DMS153 treated with DMSO at 0.1 percent for 48 hours (cell line): ENCODE data around the gene RUVBL2.

Experiments used
- DNase-seq: peaks from one replicate; lab custom pipeline; 2025; ENCODE audit not compliant: unreplicated experiment; lab: John Stamatoyannopoulos, UW

Gene RUVBL2

DNA sequence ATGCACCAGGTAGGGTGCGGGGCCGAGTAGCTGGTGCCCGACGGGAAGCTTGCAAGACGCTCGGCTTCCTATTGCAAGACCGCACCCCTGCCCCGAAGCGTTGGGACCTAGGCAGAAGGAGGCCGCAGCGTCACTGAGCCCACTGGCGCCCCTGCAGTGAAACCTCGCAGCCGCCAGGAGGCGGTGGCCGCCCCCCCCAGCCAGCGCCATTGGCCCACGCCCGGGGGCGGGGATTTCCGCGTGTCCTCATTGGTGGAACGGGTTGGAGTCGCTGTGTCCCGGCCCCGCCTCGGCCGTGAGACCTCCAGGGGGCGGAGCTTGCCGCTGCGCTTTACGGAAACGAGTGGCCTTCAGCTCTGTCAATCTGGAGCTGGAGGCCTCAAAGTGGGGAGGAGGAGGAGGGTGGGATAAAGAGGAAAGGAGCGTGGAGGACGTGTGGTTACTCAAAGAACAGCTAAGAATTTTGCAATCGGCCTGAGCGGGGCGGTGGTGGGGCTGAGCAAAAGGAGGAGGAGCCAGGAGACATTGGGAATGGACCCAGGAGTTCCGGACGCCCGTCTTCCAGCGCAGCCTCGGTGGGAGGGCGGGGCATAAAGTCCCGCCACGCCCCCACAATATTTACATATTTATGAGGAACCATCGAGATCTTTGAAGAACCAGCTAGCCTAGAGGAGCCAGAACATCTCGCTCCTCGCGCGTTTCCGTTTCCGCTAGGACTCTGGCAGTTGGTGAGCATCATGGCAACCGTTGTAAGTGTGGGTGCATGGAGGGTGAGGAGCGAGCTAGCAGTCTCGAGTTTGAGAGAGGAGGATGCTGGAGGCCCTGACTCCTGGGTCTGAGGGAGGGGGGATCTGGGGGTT lies at the start of gene RUVBL2, which contains the start of gene GYS1:
TSS of gene RUVBL2 (plus strand) at position 713 of the 860 bp plus-strand sequence. CDS start at position 738, 25 bp downstream.
TSS of gene GYS1 (minus strand) at position 135 of the 860 bp plus-strand sequence. CDS start 197 bp downstream, outside the sequence.
- peak; percentile 97 for DNase-seq

DNA sequence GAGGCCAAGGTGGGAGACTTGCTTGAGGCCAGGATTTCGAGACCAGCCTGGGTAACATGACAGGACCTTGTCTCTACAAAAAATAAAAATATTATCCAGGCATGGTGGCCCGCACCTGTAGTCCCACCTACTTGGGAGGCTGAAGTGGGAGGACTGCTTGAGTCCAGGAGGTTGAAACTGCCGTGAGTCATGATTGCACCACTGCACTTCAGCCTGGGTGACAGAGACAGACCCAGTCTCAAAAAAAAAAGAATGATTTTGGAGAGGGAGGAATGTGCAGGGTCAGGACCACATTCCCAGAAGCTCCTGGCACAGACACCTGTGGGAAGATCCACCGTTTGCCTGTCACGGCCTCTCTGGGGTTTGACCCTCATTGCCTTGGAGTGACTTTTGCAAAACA lies 48.3 kb upstream of the RUVBL2 start:
- no peak for DNase-seq

DNA sequence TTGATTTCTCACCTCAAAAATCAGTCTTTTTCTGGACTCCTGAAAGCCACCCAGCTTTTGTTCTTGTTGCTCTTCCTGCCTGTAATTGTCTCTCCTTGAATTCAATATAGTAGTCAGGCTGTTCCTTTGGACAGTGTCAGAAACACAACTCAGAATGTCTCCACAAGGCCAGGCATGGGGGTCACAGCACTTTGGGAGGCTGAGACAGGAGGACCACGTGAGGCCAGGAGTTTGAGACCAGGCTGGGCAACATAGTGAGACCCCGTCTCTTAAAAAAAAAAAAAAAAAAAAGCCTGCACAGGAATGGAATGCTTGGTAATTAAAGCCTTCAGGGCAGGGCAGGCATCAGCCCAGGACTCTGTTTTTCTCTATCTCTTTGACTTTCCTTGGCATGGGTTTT lies 47.9 kb upstream of the RUVBL2 start:
- no peak for DNase-seq

DNA sequence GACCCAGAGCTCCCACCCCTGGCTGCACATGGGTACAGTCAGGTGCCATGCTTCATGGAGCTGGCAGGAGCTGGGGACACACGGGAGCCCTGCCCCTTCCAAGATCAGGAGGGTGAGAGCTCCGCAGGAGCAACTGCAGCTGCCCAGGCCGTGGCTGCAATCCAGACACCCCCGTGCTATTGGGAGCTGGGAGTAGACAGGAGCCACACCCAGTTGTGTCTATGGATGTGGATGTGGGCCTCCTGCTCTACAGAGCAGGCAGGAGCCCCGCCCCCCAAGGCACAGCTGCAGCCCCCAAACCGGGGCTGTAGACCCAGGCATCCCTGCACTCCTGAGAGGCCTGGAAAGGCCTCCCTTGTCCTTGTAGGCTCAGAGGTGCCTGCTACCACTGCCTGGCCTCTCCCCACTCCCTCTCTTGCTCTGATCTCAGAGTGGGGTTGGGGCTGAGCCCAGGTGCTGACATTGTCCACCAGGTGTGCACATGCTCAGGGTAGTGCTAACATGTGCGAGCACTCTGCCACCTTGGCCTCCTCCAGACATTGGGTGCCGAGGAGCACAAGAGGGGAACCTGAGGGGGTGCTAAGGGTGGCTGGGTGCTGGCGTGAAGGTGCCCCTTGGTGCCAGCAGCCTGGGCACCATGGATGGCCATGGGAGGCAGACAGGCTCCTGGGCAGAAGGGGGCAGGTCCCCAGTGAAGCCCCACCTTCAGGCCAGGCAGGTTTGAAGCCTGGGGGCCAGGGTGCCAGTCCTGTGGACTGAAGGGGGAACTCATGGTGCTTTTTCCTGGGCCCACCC lies 47.0 kb upstream of the RUVBL2 start:
- DNase-seq, result no peak

DNA sequence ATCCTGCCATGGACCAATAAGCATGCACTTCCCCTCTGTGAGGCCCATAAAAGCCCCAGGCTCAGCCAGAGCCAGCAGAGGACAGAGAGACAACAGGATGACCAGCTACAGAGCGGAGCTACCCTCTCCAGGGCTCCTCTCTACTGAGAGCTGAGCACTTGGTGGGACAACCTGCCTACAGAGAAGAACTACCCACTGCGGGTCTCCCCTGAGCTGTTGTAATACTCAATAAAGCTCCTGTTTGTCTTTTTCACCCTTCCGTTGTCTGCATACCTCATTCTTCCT lies 46.5 kb upstream of the RUVBL2 start:
- DNase-seq, result no peak

DNA sequence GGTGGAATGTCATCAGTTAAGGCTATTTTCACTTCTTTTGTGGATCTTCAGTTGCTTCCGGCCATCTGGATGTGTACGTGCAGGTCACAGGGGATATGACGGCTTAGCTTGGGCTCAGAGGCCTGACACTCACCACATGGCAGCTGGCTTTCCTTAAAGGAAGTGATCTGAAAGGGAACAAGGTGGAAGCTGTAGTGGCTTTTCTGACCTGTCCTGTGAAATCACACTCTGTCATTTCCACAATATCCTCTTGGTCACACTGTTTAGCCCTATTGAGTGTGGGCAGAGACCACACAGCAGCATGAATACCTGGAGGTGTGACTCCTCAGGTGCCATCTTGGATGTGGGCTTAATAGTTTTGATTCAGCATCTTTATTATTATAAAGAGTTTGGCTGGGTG lies 43.5 kb upstream of the RUVBL2 start:
- DNase-seq, result no peak

DNA sequence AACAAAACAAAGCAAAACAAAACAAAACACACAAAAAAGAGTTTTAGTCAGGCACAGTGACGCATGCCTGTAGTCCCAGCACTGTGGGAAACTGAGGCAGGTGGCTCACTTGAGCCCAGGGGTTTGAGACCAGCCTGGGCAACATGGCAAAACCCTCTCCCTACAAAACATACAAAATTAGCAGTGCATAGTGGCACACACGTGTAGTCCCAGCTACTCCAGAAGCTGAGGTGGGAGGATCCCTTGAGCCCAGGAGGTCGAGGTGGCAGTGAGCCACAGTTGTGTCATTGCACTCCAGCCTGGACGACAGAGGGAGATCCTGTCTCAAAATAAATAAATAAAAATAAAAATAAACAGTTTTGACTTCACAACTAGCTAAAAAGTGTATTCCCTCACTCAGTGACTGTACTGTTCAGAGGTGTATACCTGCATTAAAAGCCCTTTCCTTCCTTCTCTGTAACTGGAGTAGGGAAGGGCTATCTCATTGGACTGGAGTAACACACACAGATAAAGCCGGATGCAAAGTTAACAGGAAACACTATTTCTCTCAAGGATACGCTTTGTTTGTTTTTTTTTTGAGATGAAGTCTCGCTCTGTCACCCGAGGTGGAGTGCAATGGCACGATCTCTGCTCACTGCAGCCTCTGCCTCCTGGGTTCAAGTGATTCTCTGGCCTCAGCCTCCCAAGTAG lies 42.7 kb upstream of the RUVBL2 start:
- DNase-seq, result no peak

DNA sequence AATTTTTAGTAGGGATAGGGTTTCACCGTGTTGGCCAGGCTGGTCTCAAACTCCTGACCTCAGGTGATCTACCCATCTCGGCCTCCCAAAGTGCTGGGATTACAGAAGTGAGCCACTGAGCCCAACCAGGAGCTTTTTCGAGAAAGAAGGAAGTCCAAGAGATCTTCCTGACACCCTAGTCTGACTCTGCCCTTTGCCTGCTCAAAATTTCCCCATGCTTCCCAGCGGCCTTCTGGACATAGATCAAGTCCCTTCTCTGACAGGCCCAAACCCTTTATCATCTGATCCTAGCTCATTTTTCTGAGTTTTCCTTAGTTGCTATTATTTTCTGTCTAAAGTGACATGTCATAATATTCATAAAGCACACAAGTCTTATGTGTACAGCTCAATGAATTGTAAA lies 40.5 kb upstream of the RUVBL2 start:
- DNase-seq, result no peak

DNA sequence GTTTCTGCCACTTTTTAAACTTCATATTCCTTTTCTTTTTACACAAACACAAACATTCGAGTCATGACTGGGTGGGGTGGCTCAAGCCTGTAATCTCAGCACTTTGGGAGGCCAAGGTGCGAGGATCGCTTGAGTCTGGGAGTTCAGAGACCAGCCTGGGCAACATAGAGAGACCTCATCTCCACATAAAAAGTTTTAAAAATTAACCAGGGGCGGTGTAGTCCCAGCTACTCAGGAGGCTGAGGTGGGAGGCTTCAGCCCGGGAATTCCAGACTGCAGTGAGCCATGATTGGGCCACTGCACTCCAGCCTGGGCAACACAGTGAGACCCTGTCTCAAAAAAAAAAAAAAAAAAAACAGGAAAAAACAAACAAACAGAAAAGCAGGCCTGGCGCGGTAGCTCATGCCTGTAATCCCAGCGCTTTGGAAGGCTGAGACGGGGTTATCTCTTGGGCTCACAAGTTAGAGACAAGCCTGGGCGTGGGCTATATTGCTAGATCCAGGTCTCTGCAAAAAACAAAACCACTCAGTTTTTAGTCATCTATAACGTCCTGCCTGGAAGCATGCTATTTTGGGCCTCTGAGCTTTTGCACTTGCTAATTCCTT lies 39.6 kb upstream of the RUVBL2 start:
- no peak for DNase-seq

DNA sequence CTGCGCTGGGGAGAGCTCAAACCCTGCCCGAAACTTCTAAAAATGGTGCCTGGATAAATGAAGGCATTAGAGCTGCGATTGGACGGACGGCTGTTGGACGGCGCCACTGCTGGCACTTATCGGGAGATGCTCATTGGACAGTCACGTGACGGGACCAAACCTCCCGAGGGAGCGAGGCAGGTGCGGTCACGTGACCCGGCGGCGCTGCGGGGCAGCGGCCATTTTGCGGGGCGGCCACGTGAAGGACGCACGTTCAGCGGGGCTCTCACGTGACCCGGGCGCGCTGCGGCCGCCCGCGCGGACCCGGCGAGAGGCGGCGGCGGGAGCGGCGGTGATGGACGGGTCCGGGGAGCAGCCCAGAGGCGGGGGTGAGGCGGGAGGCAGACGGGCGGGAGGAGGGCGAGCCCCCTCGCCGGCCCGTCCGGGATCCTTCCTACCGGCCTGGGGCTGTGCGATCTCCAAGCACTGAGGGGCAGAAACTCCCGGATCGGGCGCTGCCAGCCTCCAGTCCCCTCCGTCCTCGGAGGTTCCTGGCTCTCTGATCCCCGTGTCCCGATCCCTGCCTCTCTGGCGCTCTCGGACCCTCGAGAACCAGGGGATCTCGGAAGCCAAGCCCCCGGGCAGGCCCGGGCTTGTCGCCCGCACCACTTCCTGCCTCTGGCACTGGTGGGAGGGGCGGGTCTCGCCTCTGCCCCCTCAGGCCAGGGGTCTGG lies 38.9 kb upstream of the RUVBL2 start, which contains the start of gene BAX:
TSS of gene BAX (plus strand) at position 281 of the 713 bp plus-strand sequence. CDS start at position 335, 54 bp downstream.
- peak; percentile 89 for DNase-seq

DNA sequence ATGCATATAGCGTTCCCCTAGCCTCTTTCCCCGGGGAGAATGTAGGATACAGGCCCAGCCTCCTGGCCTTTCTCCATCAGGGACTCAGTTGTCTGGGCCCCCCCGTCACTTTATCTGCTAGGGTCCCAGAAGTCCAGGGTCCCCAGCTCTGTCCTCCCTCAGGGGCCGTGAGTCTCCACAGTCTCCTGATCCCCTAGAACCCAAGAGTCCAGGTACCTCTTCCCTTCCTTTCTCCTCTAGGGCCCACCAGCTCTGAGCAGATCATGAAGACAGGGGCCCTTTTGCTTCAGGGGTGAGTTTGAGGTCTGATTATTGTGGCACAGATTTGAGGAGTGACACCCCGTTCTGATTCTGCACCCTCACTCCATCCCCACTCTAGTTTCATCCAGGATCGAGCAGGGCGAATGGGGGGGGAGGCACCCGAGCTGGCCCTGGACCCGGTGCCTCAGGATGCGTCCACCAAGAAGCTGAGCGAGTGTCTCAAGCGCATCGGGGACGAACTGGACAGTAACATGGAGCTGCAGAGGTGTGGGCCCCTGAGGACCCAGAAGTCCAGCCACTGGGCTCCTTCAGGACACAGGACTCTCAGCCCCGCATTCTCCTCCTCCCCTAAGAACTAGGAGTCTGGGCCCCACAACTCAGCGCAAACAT lies 38.3 kb upstream of the RUVBL2 start:
- DNase-seq, result no peak

DNA sequence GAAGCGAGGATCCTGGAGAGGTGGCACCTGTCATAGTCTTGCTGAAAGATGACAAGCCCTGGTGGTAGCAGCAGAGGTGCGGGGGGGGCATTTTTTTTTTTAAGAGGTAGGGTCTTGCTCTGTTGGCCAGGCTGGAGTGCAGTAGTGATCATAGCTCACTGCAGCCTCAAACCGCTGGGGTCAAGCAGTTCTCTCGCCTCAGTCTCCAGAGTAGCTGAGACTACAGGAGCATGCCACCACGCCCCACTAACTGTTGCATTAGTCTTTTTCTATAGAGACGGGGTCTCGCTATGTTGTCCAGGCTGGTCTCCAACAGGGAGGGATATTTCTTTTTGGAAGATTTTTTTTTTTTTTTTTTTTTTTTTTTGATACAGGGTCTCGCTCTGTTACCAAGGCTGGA lies 35.7 kb upstream of the RUVBL2 start:
- no peak for DNase-seq

DNA sequence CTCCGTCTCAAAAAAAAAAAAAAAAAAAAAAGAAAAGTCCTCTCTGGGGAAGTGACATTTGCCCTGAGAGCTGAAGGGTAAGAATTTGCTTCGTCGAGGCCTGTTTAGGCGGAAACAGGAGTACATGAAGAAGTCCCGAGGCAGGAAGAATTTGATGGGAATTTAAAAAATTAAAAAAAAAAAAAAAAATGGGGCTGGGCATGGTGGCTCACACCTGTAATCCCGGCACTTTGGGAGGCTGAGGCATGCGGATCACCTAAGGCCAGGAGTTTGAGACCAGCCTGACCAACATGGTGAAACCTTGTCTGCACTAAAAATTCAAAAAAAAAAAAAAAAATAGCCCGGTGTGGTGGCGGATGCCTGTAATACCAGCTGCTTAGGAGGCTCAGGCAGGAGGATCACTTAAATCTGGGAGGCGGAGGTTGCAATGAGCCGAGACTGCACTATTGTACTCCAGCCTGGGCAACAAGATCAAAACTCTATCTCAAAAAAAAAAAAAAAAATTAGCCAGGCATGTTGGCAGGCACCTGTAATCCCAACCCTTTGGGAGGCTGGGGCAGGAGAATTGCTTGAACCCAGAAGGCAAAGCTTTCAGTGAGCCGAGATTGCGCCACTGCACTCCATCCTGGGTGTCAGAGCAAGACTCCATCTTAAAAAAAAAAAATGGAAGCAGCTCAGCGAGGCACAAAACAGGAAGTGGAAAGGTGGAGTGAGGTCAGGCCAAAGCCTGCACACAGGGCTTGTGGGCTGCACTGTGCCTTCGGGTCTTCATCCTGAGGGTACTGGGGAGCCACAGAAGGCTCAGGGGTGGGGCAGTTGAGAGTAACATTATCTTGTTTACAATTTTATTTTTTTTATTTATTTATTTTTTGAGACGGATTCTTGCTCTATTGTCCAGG lies 34.1 kb upstream of the RUVBL2 start:
- no peak for DNase-seq

DNA sequence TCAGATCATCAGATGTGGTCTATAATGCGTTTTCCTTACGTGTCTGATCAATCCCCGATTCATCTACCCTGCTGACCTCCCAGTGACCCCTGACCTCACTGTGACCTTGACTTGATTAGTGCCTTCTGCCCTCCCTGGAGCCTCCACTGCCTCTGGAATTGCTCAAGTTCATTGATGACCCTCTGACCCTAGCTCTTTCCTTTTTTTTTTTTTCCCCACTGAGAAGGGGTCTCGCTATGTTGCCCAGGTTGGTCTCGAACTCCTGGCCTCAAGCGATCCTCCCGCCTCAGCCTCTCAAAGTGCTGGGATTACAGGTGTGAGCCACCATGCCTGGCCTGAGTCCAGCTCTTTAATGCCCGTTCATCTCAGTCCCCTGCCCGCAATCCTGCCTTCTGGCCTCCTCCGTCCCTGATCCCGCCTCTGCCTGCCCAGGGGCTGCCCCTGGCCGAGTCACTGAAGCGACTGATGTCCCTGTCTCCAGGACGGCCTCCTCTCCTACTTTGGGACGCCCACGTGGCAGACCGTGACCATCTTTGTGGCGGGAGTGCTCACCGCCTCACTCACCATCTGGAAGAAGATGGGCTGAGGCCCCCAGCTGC lies 32.5 kb upstream of the RUVBL2 start:
- no peak for DNase-seq

DNA sequence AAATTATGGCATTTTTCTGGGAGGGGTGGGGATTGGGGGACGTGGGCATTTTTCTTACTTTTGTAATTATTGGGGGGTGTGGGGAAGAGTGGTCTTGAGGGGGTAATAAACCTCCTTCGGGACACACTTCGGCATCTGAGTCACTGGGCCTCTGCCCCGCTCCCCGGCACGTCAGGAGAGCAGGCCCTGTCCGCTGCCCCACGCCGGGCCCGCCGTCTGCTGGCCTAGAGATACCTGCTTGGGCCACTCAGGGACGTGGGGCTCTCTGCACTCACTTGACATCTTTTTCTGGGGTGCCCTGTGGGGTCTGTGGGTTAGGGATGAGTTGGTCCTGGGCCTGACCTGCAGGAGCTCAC lies 32.0 kb upstream of the RUVBL2 start:
- no peak for DNase-seq

DNA sequence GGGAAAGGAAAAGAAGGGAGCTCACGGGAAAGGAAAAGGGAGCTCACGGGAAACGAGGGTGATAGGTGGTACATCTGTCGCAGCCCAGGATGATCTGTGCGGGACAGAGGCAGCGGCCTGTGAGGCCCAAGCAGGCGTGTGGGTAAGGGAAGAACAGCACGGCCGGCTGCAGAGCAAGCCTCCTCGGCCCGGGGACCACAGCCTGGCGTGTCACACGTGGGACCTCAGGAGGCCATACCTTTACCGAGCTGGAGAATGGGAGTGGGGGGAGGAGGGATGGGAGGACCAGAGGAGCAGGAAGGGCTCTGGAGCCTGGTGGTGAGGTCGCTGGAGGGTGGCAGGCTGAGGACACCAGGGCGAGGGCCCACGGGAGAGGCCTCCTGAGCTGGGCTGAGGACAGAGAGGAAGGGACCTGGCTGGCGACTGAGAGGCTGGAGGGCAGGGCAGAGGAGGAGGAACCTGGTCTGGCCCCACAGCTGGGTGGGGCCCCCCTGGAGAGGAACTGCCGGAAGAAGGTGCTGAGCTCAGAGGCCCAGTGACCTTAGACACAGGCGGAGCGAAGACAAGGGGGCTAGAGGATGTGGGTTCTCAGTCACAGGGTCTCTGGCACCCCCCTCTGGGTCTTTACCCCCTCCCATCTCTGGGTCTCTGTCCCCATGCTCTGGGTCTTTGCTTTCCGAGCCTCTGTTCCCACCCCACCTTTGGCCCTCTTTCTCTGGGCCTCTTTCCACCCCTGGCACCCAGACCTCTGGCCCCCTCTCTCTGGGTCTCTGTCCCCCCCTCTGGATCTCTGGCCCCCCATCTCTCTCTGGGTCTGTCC lies 31.4 kb upstream of the RUVBL2 start:
- peak; percentile 34 for DNase-seq

DNA sequence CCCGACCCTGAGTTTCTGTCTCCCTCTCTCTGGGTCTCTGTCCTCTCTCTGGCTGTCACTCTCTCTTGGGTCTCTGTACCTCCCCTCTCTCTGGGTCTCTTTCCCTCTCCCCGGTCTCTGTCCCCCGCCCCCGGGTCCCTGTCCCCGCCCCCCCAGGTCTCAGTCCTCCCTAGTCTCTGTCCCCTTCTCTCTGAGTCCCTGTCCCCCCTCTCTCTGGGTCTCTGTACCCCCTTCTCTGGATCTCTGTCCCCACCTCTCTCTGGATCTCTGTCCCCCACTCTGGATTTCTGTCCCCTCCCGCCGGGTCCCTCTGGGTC lies 30.9 kb upstream of the RUVBL2 start:
- DNase-seq, result no peak
